Nephron (organoid): ENCODE measurements around the gene MAPK8IP1.

ENCODE experiments used
- H3K27ac Mint-ChIP-seq, 3 experiments: 2 replicates each; pipeline ENCODE4 v1.8.0; 2020; ENCODE audit warnings: mixed read lengths in 3 of 3, mild to moderate bottlenecking in 2 of 3, moderate library complexity in 1 of 3
- H3K27me3 Mint-ChIP-seq: 2 replicates; pipeline ENCODE4 v1.8.0; 2021; ENCODE audit warnings: low read depth, mild to moderate bottlenecking, moderate library complexity, mixed read lengths
- H3K36me3 Mint-ChIP-seq: 2 replicates; pipeline ENCODE4 v1.8.0; 2020; ENCODE audit warnings: low read depth, mixed read lengths
- H3K4me1 Mint-ChIP-seq: 2 replicates; pipeline ENCODE4 v1.8.0; 2020; ENCODE audit warnings: mixed read lengths
- H3K4me3 Mint-ChIP-seq, 3 experiments: 2 replicates each; pipeline ENCODE4 v1.8.0; 2020; ENCODE audit warnings: mild to moderate bottlenecking in 3 of 3, mixed read lengths in 3 of 3, moderate library complexity in 2 of 3
- H3K9me3 Mint-ChIP-seq: 2 replicates; pipeline ENCODE4 v1.8.0; 2020; ENCODE audit warnings: mixed read lengths
- CTCF ChIP-seq, 3 experiments: fragments of 200-600 bp; sonication (generic); IDR thresholded peaks; one replicate each; pipeline ENCODE4 v1.5.0; 2021; ENCODE audit warnings: antibody characterized with exemption in 3 of 3; ENCODE audit not compliant: unreplicated experiment in 3 of 3

MAPK8IP1 gene

GRCh38 chr11:45906965-45907611 is 21.6 kb downstream of the MAPK8IP1 start, which contains the start of gene FREY1:
Gene FREY1, minus strand, starts transcription at chr11:45907271. Its CDS starts 26 bp downstream, at chr11:45907245.
- Mint-ChIP-seq H3K36me3 (peaks cover 14% of the 10 kb centered on the region), H3K4me1 (peaks cover 9% of the 10 kb centered on the region), H3K9me3 (no peaks in the 10 kb centered on the region), H3K27me3 (no peaks in the 10 kb centered on the region), H3K27ac (no peak within 1 kb of the TSS), H3K4me3 (no peak within 1 kb of the TSS)
- no peak for TF ChIP-seq CTCF (IDR thresholded peaks at IDR 0.05; ENCODE audit: unreplicated experiment in 3 of 3)

GRCh38 chr11:45907911-45908370 is 22.5 kb downstream of the MAPK8IP1 start:
- TF ChIP-seq CTCF (IDR thresholded peaks at IDR 0.05; ENCODE audit: unreplicated experiment in 3 of 3): no peak
- no peaks in the 10 kb centered on the region for H3K27me3 Mint-ChIP-seq
- no peak overlapping the region for H3K27ac Mint-ChIP-seq

GRCh38 chr11:45909594-45910475 is 24.4 kb downstream of the MAPK8IP1 start:
- Mint-ChIP-seq H3K4me1 (peaks cover 9% of the 10 kb centered on the region), H3K4me3 (no peak overlapping the region), H3K9me3 (no peaks in the 10 kb centered on the region), H3K27me3 (no peaks in the 10 kb centered on the region), H3K27ac (no peak overlapping the region), H3K36me3 (peaks cover 6% of the 10 kb centered on the region)
- no peak for TF ChIP-seq CTCF (IDR thresholded peaks at IDR 0.05; ENCODE audit: unreplicated experiment in 3 of 3)

More at GRCh38 chr11:45907911-45908370, 22.5 kb downstream of the MAPK8IP1 start:
- Mint-ChIP-seq H3K9me3 (no peaks in the 10 kb centered on the region), H3K4me1 (peaks cover 9% of the 10 kb centered on the region), H3K4me3 (no peak overlapping the region), H3K36me3 (peaks cover 12% of the 10 kb centered on the region)

GRCh38 chr11:45910623-45911022 is 25.2 kb downstream of the MAPK8IP1 start:
- Mint-ChIP-seq H3K4me1 (peaks cover 9% of the 10 kb centered on the region), H3K36me3 (peaks cover 6% of the 10 kb centered on the region)

GRCh38 chr11:45913514-45913913 is 28.1 kb downstream of the MAPK8IP1 start:
- Mint-ChIP-seq H3K4me1 (peaks cover 9% of the 10 kb centered on the region), H3K27me3 (no peaks in the 10 kb centered on the region), H3K27ac (no peak overlapping the region), H3K9me3 (no peaks in the 10 kb centered on the region), H3K4me3 (peak overlapping the region in 1 of 3 experiments; percentile 17), H3K36me3 (peaks cover 6% of the 10 kb centered on the region)
- no peak for TF ChIP-seq CTCF (IDR thresholded peaks at IDR 0.05; ENCODE audit: unreplicated experiment in 3 of 3)

More at GRCh38 chr11:45910623-45911022, 25.2 kb downstream of the MAPK8IP1 start:
- no peak for TF ChIP-seq CTCF (IDR thresholded peaks at IDR 0.05; ENCODE audit: unreplicated experiment in 3 of 3)
- no peaks in the 10 kb centered on the region for H3K9me3 Mint-ChIP-seq
- H3K4me3 Mint-ChIP-seq: no peak overlapping the region
- H3K27ac Mint-ChIP-seq: no peak overlapping the region
- no peaks in the 10 kb centered on the region for H3K27me3 Mint-ChIP-seq
